ENCODE data around the gene SETD4.

GRCh38 chr21:36052860-36053714 is 7.2 kb downstream of the SETD4 start:
- no peak for TF ChIP-seq EZH2 (IDR thresholded peaks at IDR 0.05; ENCODE audit: low read length, unreplicated experiment)
- TF ChIP-seq, protein P1, sequence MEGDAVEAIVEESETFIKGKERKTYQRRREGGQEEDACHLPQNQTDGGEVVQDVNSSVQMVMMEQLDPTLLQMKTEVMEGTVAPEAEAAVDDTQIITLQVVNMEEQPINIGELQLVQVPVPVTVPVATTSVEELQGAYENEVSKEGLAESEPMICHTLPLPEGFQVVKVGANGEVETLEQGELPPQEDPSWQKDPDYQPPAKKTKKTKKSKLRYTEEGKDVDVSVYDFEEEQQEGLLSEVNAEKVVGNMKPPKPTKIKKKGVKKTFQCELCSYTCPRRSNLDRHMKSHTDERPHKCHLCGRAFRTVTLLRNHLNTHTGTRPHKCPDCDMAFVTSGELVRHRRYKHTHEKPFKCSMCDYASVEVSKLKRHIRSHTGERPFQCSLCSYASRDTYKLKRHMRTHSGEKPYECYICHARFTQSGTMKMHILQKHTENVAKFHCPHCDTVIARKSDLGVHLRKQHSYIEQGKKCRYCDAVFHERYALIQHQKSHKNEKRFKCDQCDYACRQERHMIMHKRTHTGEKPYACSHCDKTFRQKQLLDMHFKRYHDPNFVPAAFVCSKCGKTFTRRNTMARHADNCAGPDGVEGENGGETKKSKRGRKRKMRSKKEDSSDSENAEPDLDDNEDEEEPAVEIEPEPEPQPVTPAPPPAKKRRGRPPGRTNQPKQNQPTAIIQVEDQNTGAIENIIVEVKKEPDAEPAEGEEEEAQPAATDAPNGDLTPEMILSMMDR (conservative IDR thresholded peaks at IDR 0.05; ENCODE audit: low read depth, low read length) = no peak
- TF ChIP-seq EZH2phosphoT487 (IDR thresholded peaks at IDR 0.05; ENCODE audit: borderline replicate concordance, low read length) = no peak
